HG03060 (cell line): ENCODE measurements around the gene PAK5.

Experiments used
- ATAC-seq: cut with Tn5 transposase; IDR thresholded peaks from one replicate; pipeline ENCODE4 v1.9.1; 2021; ENCODE audit warnings: low read depth, moderate number of reproducible peaks; ENCODE audit not compliant: unreplicated experiment

The PAK5 gene

GRCh38 chr20:9792674-9793073, 46.2 kb downstream of the PAK5 start:
- ATAC-seq = no peak

GRCh38 chr20:9789131-9789530, 49.7 kb downstream of the PAK5 start:
- no peak for ATAC-seq

- no peak for ATAC-seq
Observed at GRCh38 chr20:9775176-9775575, 63.7 kb downstream of the PAK5 start.

GRCh38 chr20:9769954-9770353, 68.9 kb downstream of the PAK5 start:
- no peak for ATAC-seq

GRCh38 chr20:9761476-9761875, 77.4 kb downstream of the PAK5 start:
- no peak for ATAC-seq

- no peak for ATAC-seq
Observed at GRCh38 chr20:9759392-9759791, 79.5 kb downstream of the PAK5 start.

- ATAC-seq = no peak
Observed at GRCh38 chr20:9758752-9759151, 80.1 kb downstream of the PAK5 start.

GRCh38 chr20:9756660-9757059, 82.2 kb downstream of the PAK5 start:
- no peak for ATAC-seq

GRCh38 chr20:9755301-9755700, 83.6 kb downstream of the PAK5 start:
- no peak for ATAC-seq

- ATAC-seq = no peak
Observed at GRCh38 chr20:9744551-9744950, 94.3 kb downstream of the PAK5 start.

GRCh38 chr20:9743871-9744270, 95.0 kb downstream of the PAK5 start:
- no peak for ATAC-seq

GRCh38 chr20:9742821-9743220, 96.1 kb downstream of the PAK5 start:
- ATAC-seq = no peak

GRCh38 chr20:9741996-9742395, 96.9 kb downstream of the PAK5 start:
- ATAC-seq = no peak

GRCh38 chr20:9740486-9740885, 98.4 kb downstream of the PAK5 start:
- no peak for ATAC-seq

GRCh38 chr20:9739991-9740390, 98.9 kb downstream of the PAK5 start:
- ATAC-seq = no peak

- no peak for ATAC-seq
Observed at GRCh38 chr20:9736373-9736772, 102.5 kb downstream of the PAK5 start.

- no peak for ATAC-seq
Observed at GRCh38 chr20:9723501-9724202, 115.2 kb downstream of the PAK5 start.

GRCh38 chr20:9711872-9712271, 127.0 kb downstream of the PAK5 start:
- no peak for ATAC-seq

GRCh38 chr20:9710685-9711084, 128.2 kb downstream of the PAK5 start:
- no peak for ATAC-seq

- no peak for ATAC-seq
Observed at GRCh38 chr20:9705722-9706476, 133.0 kb downstream of the PAK5 start.

- ATAC-seq = no peak
Observed at GRCh38 chr20:9699181-9699580, 139.7 kb downstream of the PAK5 start.

- ATAC-seq = no peak
Observed at GRCh38 chr20:9689041-9689440, 149.8 kb downstream of the PAK5 start.
